GM19324 (cell line): ENCODE data around the gene RAD23A.
"Not testable (repeated sequence)": the region's sequence is repeated elsewhere in the genome, so short reads cannot be mapped to it uniquely, and the experiment has no call there.

Experiments used
- ATAC-seq: cut with Tn5 transposase; IDR thresholded peaks from one replicate; pipeline ENCODE4 v1.9.1; 2021; ENCODE audit warnings: mild to moderate bottlenecking, moderate library complexity; ENCODE audit not compliant: unreplicated experiment, low FRiP score

Gene RAD23A

GRCh38 chr19:12945479-12946091, at the start of gene RAD23A:
Gene RAD23A (plus strand): TSS chr19:12945862. CDS start chr19:12945949, 87 bp downstream.
- peak; percentile 92 for ATAC-seq

- ATAC-seq = no peak
These were observed 49.2 kb upstream of the RAD23A start for GRCh38 chr19:12896460-12896859.

GRCh38 chr19:12899891-12900518, 45.7 kb upstream of the RAD23A start:
- ATAC-seq = peak; percentile 77

GRCh38 chr19:12907166-12907565, 38.5 kb upstream of the RAD23A start:
- no peak for ATAC-seq

GRCh38 chr19:12912571-12912970, 33.1 kb upstream of the RAD23A start:
- no peak for ATAC-seq

- no peak for ATAC-seq
These were observed 32.6 kb upstream of the RAD23A start for GRCh38 chr19:12913011-12913561.

GRCh38 chr19:12913851-12914690, 31.6 kb upstream of the RAD23A start:
- ATAC-seq = no peak

- not testable (repeated sequence) for ATAC-seq
These were observed 29.8 kb upstream of the RAD23A start for GRCh38 chr19:12915860-12916259.

- no peak for ATAC-seq
These were observed 27.4 kb upstream of the RAD23A start for GRCh38 chr19:12918253-12918652.

GRCh38 chr19:12921047-12921446, 24.6 kb upstream of the RAD23A start:
- ATAC-seq = no peak

- no peak for ATAC-seq
These were observed 22.7 kb upstream of the RAD23A start for GRCh38 chr19:12922959-12923358.

- no peak for ATAC-seq
These were observed 20.9 kb upstream of the RAD23A start for GRCh38 chr19:12924621-12925310.

- ATAC-seq = no peak
These were observed 15.5 kb upstream of the RAD23A start for GRCh38 chr19:12930002-12930645.

GRCh38 chr19:12932392-12933286, 13.0 kb upstream of the RAD23A start:
- no peak for ATAC-seq

GRCh38 chr19:12933287-12934072, 12.2 kb upstream of the RAD23A start, which contains the start of gene FARSA:
Gene FARSA (minus strand): TSS chr19:12933711. CDS start chr19:12933696, 15 bp downstream.
- ATAC-seq = peak; percentile 49

GRCh38 chr19:12935071-12935470, 10.6 kb upstream of the RAD23A start:
- no peak for ATAC-seq

GRCh38 chr19:12936582-12936981, 9.1 kb upstream of the RAD23A start:
- ATAC-seq = no peak
